ENCODE results near the gene TRPV2. TPM values are rescaled to one million over a fixed set of nuclear protein-coding genes. Genes with fewer than 3 reads are reported as not detected.

TRPV2 gene
- total RNA-seq, 1 donor from 2014 or later = 1.7 TPM

DNA sequence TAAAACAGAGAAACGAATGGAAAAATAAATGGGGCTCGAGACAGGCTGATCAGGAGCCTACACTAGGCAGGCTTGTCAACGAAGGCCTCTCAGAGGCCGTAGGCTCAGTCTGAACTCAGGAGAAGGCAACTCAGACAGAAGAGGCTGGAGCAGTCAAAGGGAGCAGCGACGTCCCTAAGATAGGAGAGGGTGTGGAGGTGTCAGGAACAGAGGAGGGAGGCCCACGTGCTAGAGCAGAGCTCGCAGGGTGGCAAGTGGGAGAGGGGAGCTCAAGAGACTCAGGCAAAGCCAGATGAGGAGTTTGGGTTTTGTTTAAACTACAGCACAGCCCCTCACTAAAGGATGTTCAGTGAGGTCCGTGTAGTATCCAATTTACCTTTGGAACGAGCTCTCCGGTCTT, 43.9 kb downstream of the TRPV2 start:
- H3K27ac Mint-ChIP-seq = peak overlapping the region; percentile 56
- no peak for DNase-seq (ENCODE audit: extremely low spot score, unreplicated experiment)

DNA sequence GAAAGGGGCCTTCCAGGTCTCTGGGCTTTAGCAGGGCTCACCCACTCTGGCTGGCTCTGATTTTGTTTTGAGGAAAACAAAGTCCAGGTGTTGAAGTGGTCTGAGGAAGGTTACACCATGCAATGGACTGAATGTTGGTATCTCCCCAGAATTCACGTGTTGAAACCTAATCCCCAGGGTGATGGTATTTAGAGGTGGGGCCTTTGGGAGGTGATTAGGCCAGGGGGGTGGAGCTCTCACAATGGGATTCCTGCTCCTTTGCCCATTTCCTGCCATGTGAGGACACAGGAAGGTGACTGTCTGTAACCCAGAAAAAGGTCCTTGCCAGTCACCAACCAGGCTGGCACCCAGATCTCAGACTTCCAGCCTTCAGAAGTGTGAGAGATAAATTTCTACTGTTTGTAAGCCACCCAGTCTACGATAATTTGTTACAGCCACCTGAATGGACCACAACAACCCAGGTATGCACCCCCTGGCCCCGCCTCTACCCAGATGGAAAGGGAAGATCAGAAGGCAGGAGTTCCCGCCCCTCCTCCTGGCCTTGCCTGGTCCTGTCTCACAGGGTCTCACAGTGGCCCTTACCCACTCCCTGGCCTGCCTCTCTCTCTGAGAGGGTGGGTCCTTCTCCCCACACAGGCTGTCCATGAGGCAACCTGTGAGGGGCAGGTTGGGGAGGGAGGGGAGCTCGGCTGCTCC, 44.6 kb downstream of the TRPV2 start:
- DNase-seq (ENCODE audit: extremely low spot score, unreplicated experiment) = no peak
- H3K27me3 Mint-ChIP-seq = no peaks in the 10 kb centered on the region
- TF ChIP-seq, protein P1, sequence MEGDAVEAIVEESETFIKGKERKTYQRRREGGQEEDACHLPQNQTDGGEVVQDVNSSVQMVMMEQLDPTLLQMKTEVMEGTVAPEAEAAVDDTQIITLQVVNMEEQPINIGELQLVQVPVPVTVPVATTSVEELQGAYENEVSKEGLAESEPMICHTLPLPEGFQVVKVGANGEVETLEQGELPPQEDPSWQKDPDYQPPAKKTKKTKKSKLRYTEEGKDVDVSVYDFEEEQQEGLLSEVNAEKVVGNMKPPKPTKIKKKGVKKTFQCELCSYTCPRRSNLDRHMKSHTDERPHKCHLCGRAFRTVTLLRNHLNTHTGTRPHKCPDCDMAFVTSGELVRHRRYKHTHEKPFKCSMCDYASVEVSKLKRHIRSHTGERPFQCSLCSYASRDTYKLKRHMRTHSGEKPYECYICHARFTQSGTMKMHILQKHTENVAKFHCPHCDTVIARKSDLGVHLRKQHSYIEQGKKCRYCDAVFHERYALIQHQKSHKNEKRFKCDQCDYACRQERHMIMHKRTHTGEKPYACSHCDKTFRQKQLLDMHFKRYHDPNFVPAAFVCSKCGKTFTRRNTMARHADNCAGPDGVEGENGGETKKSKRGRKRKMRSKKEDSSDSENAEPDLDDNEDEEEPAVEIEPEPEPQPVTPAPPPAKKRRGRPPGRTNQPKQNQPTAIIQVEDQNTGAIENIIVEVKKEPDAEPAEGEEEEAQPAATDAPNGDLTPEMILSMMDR (conservative IDR thresholded peaks at IDR 0.05) = no peak
- H3K9me3 Mint-ChIP-seq = no peaks in the 10 kb centered on the region
- H3K36me3 Mint-ChIP-seq = peaks cover 5% of the 10 kb centered on the region
- H3K4me1 Mint-ChIP-seq (ENCODE audit: unreplicated experiment) = no peaks in the 10 kb centered on the region
- no peak overlapping the region for H3K27ac Mint-ChIP-seq
- no peak overlapping the region for H3K4me3 Mint-ChIP-seq

More for the DNA sequence above, 43.9 kb downstream of the TRPV2 start:
- H3K4me1 Mint-ChIP-seq (ENCODE audit: unreplicated experiment) = no peaks in the 10 kb centered on the region
- H3K27me3 Mint-ChIP-seq = no peaks in the 10 kb centered on the region
- H3K36me3 Mint-ChIP-seq = peaks cover 5% of the 10 kb centered on the region
- TF ChIP-seq, protein P1 (conservative IDR thresholded peaks at IDR 0.05) = no peak
- no peaks in the 10 kb centered on the region for H3K9me3 Mint-ChIP-seq
- H3K4me3 Mint-ChIP-seq = no peak overlapping the region

DNA sequence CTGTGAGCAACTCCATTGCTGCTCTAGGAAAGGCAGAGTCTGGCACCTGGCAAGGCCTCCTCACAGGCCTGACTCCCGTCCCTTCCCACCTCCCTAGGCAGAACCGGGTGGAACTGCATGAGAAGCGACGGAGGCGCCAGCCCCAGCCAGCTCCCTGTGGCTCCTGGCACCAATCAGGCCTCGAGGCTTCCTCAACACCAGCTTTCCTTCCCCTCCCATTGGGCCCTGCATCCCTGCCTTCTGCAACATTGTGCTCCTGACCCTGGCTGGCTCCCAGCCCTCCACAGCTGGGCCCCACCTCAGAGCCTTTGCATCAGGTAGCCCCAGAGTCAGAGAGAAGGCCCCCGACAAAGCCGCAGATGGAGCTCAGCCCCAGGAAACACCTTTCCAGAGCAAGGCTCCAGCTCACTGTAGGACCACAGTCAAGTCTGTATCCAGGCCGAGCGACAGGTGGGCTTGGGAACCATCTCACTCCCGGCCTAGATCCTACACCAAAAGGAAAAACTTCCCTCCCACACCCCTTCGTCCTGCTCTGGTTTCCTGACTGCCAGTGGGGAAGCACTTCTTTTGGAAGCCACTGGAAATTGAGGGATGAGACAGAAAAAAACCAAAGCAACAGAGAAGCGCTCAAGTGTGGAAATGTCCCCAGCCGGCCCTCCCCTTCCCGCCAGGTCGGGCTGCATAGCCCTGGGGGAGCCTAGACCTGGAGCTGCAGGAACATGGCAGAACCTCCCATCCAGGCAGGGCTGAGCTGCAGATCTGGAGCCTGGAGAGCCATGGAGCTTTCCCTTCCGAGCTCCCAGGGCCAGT, 45.6 kb downstream of the TRPV2 start:
- Mint-ChIP-seq H3K36me3 (peaks cover 5% of the 10 kb centered on the region), H3K27ac (no peak overlapping the region), H3K4me3 (no peak overlapping the region), H3K4me1 (ENCODE audit: unreplicated experiment) (no peaks in the 10 kb centered on the region), H3K9me3 (no peaks in the 10 kb centered on the region), H3K27me3 (no peaks in the 10 kb centered on the region)
- TF ChIP-seq, protein P1 (conservative IDR thresholded peaks at IDR 0.05) = no peak
- DNase-seq (ENCODE audit: extremely low spot score, unreplicated experiment) = no peak

DNA sequence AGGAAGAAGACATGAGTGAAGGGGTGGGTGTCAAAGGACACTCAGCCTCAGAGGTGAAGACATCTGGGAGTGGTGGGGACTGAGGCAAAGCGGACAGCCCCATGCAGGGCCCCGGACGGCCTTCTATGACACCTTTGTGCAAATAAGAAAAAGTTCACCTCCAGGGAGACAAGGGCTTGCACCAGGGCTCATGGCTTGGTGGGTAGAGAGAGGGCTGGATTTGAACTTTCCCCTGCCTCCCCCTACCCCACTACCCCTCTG, 46.2 kb downstream of the TRPV2 start:
- no peaks in the 10 kb centered on the region for H3K4me1 Mint-ChIP-seq (ENCODE audit: unreplicated experiment)
- DNase-seq (ENCODE audit: extremely low spot score, unreplicated experiment) = no peak
- H3K27me3 Mint-ChIP-seq = no peaks in the 10 kb centered on the region
- H3K9me3 Mint-ChIP-seq = no peaks in the 10 kb centered on the region
- TF ChIP-seq, protein P1 (conservative IDR thresholded peaks at IDR 0.05) = no peak
- no peak overlapping the region for H3K4me3 Mint-ChIP-seq
- peaks cover 5% of the 10 kb centered on the region for H3K36me3 Mint-ChIP-seq
- H3K27ac Mint-ChIP-seq = no peak overlapping the region

DNA sequence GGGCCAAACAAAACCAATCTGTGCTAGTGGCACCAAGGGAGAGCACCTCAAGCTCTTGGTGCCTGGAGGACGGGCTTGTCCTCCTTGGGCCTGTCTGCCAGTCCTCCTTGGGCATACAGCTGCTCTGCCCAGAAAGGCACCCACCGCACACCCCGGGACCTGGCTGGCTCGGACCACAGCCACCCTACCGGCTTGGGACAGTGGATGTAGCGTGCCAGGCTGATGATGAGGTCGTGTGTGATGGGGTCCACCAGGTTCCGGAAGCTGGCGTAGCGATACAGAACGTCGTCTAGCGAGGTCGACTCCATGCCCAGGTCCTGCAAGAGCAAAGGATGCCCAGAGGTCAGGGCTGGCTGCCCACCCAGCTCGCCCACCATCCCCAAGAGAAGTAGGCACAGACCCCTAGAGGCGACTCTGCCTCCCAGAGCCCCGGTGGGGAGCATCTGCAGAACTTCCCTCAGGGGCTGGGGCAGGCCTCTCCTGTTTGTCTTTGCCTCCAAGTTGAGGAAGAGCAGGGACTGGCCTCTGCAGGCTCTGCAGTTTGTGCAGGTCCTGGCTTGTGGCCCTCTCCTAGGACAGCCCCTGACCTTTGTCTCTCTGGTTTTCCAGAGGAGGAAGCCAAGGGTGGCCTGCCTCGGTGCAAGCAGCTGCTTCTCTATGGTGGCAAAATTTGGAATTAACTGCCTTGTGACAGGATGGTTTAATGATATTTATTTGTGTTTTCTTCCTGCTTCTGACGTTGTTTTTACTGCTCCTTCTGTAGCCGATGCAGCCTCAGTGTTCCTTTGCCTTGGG, 46.9 kb downstream of the TRPV2 start:
- Mint-ChIP-seq H3K27ac (no peak overlapping the region), H3K4me3 (no peak overlapping the region), H3K36me3 (peaks cover 5% of the 10 kb centered on the region), H3K27me3 (no peaks in the 10 kb centered on the region), H3K4me1 (ENCODE audit: unreplicated experiment) (no peaks in the 10 kb centered on the region), H3K9me3 (no peaks in the 10 kb centered on the region)
- DNase-seq (ENCODE audit: extremely low spot score, unreplicated experiment) = no peak
- TF ChIP-seq, protein P1 (conservative IDR thresholded peaks at IDR 0.05) = no peak

All from type B pancreatic cell (in vitro differentiated cells).